ENCODE results near the gene ALDH3B1.

The ALDH3B1 gene

GRCh38 chr11:68047437-68048290, 37.5 kb downstream of the ALDH3B1 start:
- no peak for DNase-seq

DNA sequence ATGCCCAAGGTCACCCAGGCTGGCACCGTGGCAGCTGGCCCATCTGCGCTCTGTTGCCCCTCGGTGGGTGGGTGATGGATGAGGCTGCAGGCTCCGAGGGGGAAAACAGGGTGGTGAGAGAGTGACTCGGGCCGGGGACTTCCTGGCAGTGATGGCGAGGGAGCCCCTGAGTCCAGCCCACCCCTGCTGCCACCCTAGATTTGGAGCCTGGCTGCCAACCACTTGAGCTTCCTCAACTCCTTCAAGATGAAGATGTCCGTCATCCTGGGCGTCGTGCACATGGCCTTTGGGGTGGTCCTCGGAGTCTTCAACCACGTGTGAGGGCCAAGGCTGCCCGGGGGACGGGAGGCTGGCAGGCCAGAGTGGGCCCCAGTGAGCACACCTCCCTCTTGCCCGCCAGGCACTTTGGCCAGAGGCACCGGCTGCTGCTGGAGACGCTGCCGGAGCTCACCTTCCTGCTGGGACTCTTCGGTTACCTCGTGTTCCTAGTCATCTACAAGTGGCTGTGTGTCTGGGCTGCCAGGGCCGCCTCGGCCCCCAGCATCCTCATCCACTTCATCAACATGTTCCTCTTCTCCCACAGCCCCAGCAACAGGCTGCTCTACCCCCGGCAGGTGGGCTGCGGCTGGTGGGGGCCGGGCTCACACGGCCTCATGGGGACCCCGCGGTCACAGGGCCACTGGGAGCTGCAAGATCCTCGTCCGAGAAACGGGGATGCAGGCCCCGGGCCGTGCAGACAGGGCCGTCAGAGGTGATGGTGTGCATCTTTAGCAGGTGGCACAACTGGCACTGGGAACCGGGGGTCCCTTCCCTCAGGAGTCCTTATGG, 38.8 kb downstream of the ALDH3B1 start:
- DNase-seq = no peak

DNA sequence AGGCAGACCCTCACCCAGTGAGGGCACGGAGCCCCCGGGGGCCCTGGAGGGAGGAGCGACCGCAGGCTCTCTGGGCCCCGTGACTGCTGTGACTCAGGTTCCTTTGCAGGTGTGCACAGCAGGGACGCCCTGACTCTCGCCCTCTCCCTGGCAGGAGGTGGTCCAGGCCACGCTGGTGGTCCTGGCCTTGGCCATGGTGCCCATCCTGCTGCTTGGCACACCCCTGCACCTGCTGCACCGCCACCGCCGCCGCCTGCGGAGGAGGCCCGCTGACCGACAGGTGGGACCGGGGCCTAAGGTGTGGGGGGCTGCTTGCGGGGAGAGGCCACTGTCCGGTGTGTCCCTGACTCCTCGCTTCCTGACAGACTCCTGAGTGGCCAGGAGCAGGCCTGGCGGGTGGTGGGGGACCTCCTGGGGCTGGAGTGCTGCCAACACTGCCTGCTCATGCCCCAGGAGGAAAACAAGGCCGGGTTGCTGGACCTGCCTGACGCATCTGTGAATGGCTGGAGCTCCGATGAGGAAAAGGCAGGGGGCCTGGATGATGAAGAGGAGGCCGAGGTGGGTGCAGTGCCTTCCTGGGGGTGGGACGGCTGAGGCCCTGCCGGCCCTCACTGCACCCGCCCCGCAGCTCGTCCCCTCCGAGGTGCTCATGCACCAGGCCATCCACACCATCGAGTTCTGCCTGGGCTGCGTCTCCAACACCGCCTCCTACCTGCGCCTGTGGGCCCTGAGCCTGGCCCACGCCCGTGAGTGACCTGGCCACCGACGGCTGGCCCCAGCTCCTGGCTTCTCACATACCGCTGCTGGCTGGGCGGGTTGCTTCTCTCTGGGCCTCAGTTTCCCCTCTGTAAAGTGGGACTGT, 39.6 kb downstream of the ALDH3B1 start:
- no peak for DNase-seq

- DNase-seq = no peak
These were observed 40.3 kb downstream of the ALDH3B1 start for GRCh38 chr11:68050371-68050841.

- DNase-seq = no peak
These were observed 41.3 kb downstream of the ALDH3B1 start for GRCh38 chr11:68051191-68052136.

DNA sequence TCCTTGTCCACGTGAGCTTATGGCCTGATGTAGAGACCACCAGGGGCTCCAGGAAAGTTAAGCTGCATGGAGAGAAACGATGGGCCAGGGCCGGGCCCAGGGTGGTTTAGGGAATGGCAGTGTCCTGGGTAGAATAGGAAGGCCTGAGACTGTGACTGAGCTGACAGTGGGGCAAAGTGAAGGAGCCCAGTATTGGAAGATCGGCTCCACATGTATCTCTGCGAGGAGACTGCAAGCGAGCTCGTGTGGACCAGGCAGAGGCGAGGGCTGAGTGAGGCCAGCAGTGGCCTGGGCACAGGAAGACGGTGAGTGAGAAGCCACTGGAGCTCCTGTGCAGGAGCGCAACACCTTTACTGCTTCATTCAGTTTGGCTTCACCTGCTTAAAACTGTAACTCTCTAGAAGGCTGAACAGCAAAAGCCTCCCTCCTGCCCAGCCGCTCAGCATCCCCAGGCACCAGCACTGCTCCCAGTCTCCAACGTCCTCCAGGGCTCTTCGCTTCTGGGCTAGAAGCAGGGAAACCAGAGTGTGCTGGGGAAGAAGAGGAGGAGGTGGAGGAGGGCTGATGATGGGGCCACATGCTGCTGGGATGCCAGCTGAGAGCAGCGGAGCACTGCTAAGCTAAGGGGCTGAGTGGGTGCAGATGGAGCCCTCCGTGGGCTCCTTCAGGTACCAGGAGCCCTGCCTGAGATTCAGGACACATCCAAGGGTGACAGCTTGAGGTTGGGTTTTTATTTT, 42.2 kb downstream of the ALDH3B1 start:
- DNase-seq = no peak

DNA sequence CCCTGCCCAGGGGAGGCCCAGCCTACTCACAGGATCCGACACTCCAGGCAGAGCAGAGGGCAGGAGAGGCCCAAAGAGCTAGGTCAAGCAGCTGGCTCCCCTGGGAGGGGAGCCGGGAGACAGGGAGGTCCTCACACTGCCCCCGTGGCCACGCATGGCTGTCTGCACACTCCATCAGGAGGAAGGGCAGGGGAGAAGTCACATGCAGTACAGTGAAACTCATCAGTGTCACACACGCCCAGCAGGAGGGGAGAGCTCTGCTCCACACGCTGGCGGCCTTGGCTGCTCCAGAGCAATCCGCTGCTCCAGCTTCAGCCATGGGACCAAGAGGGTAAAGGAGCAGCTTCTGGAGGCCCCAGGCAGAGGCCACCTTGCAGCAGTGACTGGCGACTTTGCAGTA, 43.0 kb downstream of the ALDH3B1 start:
- DNase-seq = no peak

GRCh38 chr11:68053981-68054812, 44.1 kb downstream of the ALDH3B1 start:
- DNase-seq = no peak

DNA sequence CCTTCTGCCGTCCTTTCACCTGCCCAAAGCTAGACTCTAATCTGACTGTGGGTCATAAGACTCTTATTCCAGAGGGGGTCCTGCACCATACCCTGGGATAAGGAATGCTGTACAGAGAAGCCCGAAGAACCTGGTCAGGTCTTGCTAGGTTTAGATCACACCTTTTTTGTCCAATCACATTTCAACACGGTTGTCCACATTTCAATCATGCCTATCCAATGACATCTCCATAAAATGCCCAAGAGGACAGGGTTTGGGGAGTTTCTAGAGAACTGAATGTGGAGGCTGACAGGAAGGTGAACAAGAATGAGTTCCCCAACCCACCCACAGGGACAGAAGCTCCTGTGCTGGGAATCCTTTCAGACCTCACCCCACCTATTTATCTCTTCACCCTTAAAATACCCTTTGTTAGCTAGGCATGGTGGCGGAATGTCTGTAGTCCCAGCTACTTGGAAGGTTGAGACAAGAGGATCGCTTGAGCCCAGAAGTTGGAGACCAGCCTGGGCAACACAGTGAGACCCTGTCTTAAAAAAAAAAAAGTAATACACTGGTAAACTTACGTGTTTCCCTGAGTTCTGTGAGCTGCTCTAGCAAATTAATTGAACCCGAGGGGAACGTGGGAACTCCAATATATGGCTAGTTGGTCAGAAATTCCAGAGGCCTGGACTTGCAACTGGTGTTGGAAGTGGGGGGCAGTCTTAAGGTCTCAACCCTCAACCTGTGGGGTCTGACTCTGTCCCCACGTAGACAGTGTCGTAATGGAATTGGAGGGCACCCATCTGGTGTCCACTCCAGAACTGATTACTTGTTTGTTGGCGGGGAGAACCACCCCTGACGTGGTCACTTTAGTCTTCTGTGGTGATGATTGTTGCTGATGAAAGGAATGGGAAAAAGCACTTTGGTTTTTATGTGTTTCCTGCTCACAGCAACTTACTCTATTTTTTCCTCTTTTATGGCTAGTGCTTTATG, 46.5 kb downstream of the ALDH3B1 start:
- no peak for DNase-seq

DNA sequence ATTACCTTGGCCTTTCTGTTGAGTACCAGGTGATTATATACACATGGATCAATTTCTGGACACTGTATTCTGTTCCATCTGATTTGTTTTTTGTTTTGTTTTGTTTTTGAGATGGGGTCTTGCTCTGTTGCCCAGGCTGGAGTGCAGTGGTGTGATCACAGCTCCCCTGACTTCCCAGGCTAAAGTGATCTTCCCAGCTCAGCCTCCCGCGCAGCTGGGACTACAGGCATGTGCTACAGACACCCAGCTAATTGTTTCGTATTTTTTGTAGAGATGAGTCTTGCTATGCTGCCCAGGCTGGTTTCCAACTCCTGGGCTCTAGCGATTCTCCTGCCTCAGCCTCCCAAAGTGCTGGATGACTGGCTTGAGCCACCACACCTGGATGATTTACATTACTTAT, 47.7 kb downstream of the ALDH3B1 start:
- DNase-seq = no peak

DNA sequence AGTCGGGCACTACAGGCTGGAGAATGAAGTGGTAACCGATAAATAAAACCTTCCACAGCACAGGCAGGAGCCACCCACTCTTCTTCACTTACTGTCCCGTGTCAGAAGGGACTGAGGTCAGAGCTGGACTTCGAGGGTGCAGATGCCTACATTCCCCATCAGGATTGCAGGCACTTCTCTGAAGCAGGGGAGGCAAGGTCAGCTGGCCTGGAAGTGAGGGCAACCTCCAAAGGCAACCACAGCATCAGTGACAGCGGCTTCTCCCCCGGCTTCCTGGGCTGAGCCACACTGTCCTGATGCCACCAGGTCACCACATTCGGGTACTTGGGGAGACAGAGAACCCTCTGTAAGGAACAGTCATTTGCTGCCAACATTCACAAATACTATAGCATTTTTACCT, 51.4 kb downstream of the ALDH3B1 start:
- no peak for DNase-seq

GRCh38 chr11:68064926-68065325, 54.8 kb downstream of the ALDH3B1 start:
- no peak for DNase-seq

DNA sequence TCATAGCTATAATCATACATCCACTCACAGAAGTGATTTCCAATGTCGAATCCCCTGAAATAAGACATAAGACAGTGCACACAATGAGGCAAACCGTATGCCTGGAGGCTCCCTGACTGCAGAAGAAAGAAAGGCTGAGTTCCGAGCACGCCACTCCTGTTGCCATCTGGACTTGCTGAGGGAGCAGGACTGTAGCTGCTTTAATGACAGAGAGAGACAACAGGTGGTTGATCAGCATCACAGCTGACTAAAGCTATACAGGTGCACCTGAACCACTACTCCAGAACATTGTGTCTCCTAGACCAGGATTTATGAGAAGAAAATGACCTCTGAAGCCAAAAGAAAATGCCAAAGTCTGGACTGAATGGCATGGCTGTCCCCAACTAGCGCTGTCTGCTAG, 55.7 kb downstream of the ALDH3B1 start:
- DNase-seq = no peak

GRCh38 chr11:68066742-68067141, 56.6 kb downstream of the ALDH3B1 start:
- DNase-seq = no peak

DNA sequence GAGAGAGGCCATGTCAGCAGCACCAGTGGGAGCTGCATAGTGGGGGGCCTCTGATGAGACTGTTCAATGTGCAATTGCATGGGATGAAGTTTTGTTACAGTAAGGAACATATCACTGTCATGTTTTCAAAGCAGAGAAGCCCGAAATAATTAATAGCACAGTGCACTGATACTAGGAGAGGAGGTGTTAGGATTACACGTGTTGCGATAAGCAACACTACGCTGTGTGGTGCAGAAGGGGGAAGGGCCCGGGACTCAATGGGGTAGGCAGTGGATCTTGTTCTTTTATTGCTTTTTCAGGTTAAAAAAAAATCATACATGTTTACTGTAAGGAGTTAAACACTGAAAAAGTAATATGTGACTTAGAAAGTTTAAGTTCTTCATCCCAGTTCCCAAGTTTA, 57.9 kb downstream of the ALDH3B1 start:
- no peak for DNase-seq

- no peak for DNase-seq
These were observed 61.3 kb downstream of the ALDH3B1 start for GRCh38 chr11:68071281-68072048.

- no peak for DNase-seq
These were observed 64.6 kb downstream of the ALDH3B1 start for GRCh38 chr11:68074584-68075352.

Data from NCI-H2171 (cell line).